Activated CD4-positive, alpha-beta T cell treated with anti-CD3 and anti-CD28 coated beads, Interleukin-2, amount 50 U/mL, for 48 hours (primary cell): ENCODE data around the gene FOXJ3.

Source experiments
- DNase-seq, 2 experiments: peaks; one replicate each; pipeline ENCODE4 v3.0.0-alpha.2; 2020

The FOXJ3 gene

GRCh38 chr1:42335050-42335808 is at the start of gene FOXJ3:
TSS of gene FOXJ3 (minus strand) at chr1:42335235. CDS start at chr1:42311093, 24,142 bp downstream.
- peak; percentile 94 for DNase-seq

GRCh38 chr1:42381280-42381673 is 46.2 kb upstream of the FOXJ3 start:
- no peak for DNase-seq

GRCh38 chr1:42380586-42381279 is 45.7 kb upstream of the FOXJ3 start, which contains the start of gene RIMKLA:
TSS of gene RIMKLA (plus strand) at chr1:42380792. CDS start at chr1:42380935, 143 bp downstream.
- peak; percentile 58 to 67 for DNase-seq

GRCh38 chr1:42379794-42380585 is 45.0 kb upstream of the FOXJ3 start:
- peak; percentile 24 to 31 for DNase-seq

GRCh38 chr1:42372796-42373195 is 37.8 kb upstream of the FOXJ3 start:
- DNase-seq: no peak

- DNase-seq: no peak
These were observed 36.0 kb upstream of the FOXJ3 start for GRCh38 chr1:42370876-42371549.

- no peak for DNase-seq
These were observed 34.4 kb upstream of the FOXJ3 start for GRCh38 chr1:42369471-42369870.

- DNase-seq: no peak
These were observed 33.2 kb upstream of the FOXJ3 start for GRCh38 chr1:42368096-42368795.

- DNase-seq: no peak
These were observed 30.1 kb upstream of the FOXJ3 start for GRCh38 chr1:42365118-42365517.

GRCh38 chr1:42364542-42364941 is 29.5 kb upstream of the FOXJ3 start:
- no peak for DNase-seq

GRCh38 chr1:42364089-42364488 is 29.1 kb upstream of the FOXJ3 start:
- DNase-seq: no peak

- no peak for DNase-seq
These were observed 24.4 kb upstream of the FOXJ3 start for GRCh38 chr1:42359466-42359865.

GRCh38 chr1:42358791-42359190 is 23.8 kb upstream of the FOXJ3 start:
- DNase-seq: no peak

- DNase-seq: no peak
These were observed 15.1 kb upstream of the FOXJ3 start for GRCh38 chr1:42350086-42350485.

- no peak for DNase-seq
These were observed 13.5 kb upstream of the FOXJ3 start for GRCh38 chr1:42348498-42348897.

GRCh38 chr1:42343049-42343448 is 8.0 kb upstream of the FOXJ3 start:
- DNase-seq: no peak

- DNase-seq: no peak
These were observed 5.9 kb upstream of the FOXJ3 start for GRCh38 chr1:42340901-42341300.

GRCh38 chr1:42340093-42340492 is 5.1 kb upstream of the FOXJ3 start:
- DNase-seq: no peak

- no peak for DNase-seq
These were observed 1.9 kb upstream of the FOXJ3 start for GRCh38 chr1:42336978-42337377.

- no peak for DNase-seq
These were observed 929 bp upstream of the FOXJ3 start for GRCh38 chr1:42335809-42336518.

GRCh38 chr1:42334240-42335049 is 590 bp downstream of the FOXJ3 start:
- DNase-seq: peak; percentile 42 to 51
